GM21825 (cell line): ENCODE measurements around the gene MRPS12.
"Not testable (repeated sequence)": the region's sequence is repeated elsewhere in the genome, so short reads cannot be mapped to it uniquely, and the experiment has no call there.

Source experiments
- ATAC-seq: cut with Tn5 transposase; IDR thresholded peaks from one replicate; pipeline ENCODE4 v1.9.1; 2021; ENCODE audit warnings: mild to moderate bottlenecking, moderate library complexity; ENCODE audit not compliant: unreplicated experiment

Gene MRPS12

DNA sequence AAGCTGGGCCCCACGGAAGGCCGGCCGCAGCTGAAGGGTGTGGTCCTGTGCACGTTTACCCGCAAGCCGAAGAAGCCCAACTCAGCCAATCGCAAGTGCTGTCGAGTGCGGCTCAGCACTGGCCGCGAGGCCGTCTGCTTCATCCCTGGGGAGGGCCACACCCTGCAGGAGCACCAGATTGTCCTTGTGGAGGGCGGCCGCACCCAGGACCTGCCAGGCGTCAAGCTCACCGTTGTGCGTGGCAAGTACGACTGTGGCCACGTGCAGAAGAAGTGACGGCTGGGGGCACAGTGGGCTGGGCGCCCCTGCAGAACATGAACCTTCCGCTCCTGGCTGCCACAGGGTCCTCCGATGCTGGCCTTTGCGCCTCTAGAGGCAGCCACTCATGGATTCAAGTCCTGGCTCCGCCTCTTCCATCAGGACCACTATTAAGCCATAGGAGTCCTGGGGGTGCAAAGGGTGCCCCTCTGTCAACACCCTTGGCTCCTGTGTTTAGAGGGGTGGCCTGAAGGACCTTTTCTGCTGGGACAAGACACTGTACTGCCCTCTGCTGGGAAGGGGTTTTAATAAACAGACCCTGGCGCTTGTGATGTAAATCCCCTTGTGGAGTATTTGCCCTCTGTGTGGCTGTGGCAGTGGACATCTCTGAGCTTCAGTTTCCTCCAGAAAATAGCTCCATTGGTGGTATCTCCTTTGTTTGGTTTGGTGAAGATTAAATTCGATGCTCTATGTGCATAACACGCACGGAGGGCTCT, 1.9 kb downstream of the MRPS12 start:
- ATAC-seq = no peak

DNA sequence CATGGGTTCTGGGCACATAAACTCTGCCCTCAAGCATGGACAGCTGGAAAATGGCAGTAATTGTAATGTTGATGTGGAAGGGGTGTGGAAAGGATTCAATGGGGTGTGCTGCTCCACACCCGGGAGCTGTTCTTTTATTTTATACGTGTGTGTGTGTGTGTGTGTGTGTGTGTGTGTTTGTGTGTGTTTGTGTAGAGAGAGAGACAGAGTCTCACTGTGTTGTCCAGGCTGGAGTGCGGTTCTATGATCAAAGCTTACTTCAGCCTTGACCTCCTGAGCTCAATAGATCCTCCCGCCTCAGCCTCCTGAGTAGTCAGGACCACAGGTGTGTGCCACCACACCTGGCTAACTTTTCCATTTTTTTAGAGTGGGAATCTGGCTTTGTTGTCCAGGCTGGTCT, 2.8 kb downstream of the MRPS12 start:
- ATAC-seq = no peak

DNA sequence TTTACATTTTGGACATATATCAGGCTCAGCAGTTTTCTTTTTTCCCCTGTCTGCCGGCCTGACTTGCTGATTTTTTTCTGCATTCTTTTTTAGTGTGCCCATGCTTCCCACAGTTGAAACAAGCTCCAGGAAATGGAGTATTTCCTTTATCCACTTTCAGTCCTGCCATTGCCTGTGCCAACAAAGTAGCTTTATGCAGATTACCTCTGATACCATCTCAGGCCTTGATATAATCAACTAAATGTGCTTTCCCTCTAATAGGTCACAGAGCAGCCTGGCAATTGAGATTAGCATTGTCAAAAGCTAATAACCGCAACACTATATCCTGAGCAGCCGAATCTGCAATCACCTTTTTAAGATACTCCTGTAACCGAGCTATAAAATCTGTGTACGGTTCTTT, 9.2 kb downstream of the MRPS12 start:
- ATAC-seq = no peak

DNA sequence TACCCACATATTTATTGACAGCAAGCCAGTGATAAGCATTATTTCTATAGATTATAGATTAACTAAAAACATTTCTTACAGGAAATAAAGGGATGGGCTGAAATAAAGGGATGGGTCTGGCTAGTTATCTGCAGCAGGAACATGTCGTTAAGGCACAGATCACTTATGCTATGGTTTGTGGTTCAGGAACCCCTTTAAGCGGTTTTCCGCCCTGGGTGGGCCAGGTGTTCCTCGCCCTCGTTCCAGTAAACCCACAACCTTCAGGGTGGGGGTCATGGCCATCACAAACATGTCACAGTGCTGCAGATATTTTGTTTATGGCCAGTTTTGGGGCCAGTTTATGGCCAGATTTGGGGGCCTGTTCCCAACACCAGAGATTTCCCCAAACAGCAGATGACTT, 10.7 kb downstream of the MRPS12 start:
- ATAC-seq = not testable (repeated sequence)

DNA sequence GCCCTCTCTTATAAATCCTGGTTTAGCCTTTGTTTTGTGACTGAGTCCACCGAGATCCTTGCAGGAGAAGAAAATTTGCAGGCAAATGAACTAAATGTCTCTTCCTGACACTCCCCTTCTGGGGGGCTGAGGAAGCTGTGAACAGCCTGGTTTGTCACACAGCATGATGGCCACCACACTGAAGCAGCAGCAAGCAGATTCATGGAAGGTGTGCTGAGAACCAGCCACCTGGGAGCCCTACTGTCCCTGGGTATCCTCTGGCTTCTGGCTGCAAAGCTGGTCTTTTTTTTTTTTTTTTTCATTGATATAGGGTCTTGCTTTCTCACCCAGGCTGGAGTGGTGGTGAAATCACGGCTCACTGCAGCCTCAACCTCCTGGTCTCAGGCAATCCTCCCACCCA, 11.2 kb downstream of the MRPS12 start:
- ATAC-seq = no peak

DNA sequence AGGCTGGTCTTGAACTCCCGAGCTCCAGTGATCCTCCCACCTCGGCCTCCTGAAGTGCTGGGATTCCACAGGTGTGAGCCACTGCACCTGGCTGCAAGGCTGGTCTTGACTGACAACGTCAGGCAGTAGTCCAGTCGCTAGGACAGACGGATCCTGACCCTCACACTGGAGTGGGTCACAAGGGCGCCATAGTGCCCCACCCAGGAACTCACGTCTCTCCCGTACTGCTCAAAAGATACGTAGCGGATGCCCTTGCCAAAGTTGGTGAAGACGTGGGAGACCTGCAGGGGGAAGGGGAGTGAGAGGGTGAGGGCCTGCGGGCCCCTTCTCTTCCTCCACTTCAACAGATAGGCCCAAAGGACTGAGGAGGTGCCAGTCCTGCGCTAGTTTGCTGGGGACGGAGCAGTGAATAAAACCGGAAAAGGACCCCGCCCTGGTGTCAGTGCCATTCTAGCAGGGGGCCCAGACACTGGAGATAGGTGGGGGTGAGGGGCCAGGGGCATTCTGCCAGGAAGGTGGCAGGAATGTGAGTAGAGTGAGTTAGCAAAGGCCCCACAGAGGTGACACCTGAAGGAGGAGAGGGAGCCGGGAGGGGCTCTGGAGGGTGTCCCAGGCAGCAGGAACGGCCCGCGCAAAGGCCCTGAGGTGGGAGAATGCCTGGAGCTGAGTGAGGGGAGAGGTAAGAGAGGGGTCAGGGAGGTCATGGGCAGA, 11.9 kb downstream of the MRPS12 start:
- no peak for ATAC-seq

DNA sequence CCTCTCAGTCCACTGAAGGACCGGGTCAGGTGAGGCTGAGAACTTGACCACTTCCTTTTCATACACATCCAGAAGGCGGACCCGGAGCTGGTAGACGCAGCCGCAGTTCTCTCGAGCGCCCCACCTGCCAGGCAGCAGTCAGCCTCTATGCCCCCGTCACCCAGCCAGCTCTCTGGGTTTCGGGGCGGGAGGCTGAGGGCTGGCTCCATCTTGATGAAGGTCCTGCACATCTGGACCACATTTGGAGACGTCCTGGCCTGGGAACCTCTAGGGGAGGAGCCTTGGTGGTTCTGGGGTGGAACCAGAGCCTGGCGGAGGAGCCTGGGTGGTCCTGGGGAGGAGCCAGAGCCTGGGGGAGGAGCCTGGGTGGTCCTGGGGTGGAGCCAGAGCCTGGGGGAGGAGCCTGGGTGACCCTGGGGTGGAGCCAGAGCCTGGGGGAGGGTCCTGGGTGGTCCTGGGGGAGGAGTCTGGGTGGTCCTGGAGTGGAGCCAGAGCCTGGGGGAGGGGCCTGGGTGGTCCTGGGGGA, 14.3 kb downstream of the MRPS12 start:
- ATAC-seq = no peak

DNA sequence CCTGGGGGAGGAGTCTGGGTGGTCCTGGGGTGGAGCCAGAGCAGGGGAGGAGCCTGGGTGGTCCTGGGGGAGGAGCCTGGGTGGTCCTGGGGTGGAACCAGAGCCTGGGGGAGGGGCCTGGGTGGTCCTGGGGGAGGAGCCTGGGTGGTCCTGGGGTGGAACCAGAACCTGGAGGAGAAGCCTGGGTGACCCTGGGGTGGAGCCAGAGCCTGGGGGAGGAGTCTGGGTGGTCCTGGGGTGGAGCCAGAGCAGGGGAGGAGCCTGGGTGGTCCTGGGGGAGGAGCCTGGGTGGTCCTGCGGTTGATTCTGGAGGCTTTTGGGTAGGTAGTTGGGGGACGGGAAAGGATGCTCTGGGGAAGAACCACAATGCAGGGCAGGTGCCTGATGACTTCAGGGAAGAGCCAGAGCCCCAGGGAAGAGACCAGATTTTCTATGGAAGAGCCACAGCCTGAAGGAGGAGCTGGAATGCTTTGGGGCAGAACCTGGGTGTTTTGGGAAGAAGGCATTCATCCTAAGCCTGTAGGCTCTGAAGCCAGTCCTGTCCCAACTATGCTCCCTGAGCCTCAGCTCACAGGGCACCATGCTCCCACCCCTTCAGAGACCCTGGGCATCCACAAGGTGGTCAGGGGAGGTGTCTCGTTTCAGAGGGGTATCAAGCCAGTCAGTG, 15.0 kb downstream of the MRPS12 start:
- ATAC-seq = no peak

DNA sequence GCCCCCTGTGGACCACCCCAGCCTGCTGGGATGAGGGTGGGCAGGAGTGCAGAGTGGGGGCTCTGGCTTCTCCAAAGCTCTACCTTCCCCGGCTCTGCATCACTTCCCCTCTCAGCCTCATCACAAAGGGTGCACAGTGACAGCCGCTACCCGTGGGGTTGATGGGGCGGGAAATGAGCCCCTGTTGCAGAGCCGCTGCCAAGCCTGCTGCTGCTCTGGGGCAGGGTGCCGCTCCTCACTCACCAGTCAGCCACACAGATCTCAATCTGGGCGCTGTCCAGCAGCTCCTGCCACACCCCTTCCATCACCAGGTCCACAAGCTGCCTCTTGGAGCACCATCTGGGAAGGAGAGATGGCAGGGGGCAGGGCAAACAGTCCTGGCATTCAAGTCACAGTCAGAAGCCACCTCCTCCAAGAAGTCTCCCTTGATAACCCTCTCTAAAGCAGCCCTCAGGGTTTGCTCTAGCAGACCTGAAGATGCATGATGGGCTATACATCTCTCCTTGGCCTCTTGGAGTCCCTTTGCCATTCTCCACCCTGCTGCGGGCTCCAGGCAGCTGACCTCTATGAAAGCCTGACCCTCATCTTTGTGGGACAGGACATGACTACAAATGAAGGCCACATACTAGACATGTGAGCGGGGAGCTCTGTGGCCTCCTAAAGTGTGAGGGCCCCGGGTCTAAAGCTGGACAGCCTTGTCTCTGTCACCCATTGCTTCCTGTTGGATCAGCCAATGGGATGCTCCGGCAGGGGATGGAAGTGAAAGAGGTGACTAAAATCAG, 15.7 kb downstream of the MRPS12 start:
- ATAC-seq = no peak

DNA sequence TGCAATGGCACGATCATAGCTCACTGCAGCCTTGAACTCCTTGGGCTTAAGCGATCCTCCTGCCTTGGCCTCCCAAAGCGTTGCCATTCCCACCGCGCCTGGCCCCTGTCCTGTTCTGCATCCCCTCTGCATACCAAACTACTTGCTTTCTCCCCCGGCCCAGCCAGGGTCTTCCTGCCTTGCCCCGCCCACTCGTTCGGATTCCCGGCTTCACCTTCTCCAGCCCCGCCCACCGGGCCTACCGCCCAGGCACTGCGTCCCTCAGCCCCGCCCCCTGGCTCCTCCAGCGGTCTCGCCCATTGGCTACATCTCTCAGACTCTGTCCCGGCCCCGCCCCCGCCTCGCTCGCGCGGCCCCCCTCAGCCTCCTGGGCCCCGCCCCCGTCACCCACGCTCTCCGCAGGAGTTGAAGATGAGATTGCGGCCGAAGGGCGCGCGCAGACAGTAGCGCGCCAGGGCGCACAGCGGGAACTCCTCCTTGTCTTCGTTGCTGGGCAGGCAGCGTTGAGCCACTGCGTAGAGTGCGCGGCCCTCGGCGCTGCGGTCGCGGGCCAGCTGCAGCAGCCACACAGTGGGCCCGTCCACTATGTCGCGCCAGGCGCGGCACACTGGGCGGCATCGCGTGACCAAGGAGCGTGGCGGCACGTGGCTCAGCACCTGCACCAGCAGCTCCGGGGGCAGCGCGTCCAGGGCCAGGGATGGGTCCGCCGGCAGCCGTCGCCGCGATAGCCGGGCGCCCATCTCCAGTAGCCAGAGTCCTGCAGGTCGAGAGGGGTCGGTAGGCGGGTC, 19.0 kb downstream of the MRPS12 start:
- no peak for ATAC-seq

DNA sequence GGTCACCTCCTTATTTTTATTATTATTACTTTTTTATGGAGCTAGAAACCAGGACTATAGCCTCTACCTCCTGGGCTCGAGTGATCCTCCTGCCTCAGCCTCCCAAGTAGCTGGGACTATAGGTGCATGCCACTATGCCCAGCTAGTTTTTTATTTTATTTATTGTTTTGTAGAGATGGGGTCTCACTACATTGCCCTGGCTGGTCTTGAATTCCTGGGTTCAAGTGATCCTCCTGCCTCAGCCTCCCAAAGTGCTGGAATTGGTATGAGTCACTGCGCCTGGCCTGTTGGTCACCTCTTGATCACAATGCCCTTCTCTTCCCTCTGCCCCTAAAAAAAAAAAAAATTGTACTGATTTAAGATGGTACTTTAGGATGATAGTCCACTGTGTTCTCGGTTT, 20.4 kb downstream of the MRPS12 start:
- no peak for ATAC-seq

DNA sequence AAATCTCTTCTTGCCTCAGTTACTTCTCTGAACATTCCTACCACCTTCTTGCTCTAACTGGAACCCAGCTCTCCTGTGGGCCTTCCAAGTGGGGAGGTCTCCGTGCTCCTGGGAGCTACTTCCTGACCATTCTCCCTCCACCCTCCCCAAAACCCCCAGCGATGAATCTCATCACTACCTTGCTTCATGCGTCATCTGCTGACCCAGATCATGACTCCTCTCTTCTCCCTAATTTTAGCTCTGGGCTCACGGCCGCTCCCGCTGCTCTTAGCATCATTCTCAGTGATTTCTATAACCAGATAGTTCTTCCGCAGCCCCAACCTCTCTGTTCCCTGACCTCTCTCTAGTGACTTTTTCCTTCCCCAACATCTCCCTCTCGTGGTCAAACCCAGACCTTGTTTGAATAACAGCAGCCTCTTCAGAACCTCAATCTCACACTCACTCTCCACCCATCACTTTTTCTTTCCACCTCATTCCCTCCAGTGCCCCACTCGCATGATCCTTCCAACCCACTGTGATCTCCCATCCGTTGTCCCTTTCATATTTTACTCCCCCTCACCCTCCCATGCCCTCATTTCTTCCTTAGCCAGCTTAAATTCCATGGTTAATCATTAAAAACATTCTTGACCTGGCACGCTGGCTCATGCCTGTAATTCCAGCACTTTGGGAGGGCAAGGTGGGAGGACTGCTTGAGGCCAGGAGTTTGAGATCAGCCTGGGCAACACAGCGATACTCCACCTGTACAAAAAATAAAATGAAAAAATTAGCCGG, 21.8 kb downstream of the MRPS12 start:
- no peak for ATAC-seq

DNA sequence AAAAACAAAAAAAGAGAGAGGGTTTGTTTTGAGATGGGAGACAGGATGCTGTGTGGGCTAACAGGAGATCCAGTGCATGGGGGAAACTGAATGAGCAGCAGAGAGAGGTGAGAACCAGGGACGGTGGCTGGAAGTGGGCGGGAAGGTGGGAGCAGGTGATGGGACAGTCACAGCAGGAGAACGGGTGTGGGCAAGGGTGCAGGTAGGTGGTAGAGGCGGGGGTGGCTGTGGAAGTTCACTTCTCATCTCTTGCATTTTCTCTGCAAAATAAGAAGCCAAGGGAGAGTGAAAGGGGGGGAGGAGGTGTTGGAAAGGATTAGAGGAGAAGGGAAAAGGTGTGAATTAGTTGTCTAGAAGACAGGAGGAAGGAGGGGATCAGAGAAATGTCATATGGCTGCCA, 22.9 kb downstream of the MRPS12 start:
- no peak for ATAC-seq

DNA sequence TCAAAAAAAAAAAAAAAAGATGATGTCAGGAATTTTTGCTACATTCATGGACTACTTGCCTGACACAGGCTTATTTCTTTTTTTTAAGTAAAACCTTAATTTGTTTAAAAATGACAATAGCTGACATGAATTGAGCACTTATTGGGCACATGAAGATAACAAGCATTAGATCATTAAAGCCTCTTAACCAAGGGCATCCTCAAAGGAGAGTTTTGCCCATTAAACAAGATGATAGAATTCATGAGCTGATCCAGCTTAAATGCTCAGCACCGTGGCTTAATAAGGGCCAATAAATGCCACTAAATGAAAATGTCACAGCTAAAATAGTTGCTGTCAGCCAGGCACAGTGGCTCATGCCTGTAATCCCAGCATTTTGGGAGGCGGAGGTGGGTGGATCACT, 25.5 kb downstream of the MRPS12 start:
- ATAC-seq = no peak

DNA sequence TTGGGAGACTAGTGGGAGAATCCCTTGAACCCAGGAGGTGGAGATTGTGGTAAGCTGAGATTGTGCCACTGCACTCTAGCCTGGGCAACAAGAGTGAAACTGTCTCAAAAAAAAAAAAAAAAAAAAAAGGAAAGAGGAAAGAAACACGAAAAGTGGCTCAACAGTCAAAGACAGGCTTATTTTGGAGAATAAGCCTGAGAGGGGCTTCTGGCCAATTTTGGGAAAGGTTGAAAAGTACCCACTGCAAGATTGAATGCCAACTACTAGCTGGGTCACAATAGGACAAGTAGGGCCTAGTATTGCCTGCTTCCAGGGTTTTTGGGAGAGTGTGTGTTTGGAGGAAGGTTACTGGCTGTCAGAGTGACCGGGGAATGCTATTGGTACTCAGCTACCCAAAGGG, 27.6 kb downstream of the MRPS12 start:
- ATAC-seq = no peak

DNA sequence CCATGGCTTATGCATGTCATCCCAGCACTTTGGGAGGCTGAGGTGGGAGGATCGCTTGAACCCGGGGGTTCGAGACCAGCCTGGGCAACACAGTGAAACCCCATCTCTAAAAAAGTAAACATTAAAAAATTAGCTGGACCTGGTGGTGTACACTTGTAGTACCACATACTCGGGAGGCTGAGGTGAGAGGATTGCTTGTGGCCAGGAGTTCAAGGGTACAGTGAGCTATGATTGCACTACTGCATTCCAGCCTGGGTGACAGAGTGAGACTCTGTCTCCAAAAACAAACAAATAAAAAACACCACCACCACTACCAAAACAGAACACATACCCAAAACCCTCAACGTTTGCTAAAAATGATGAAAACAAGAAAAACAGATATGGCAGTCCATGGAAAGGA, 28.9 kb downstream of the MRPS12 start:
- no peak for ATAC-seq

DNA sequence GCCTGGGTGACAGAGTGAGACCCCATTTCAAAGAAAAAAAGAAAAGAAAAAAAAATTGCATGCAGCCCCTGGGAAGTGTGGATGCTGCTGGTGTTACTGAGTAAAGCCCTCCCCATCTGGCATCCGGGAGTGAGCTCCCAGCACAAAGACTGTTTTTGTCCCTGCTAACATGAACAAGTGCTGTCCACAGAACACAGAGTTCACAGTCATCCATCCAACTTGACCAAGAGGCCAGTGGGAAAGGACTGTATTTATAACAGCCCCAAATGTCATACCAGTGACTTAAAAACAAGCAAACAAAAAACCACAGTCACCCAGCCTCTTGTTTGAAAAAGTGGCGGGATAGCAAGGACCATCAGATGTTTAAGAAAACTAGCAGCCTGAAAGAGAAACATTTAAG, 34.0 kb downstream of the MRPS12 start:
- ATAC-seq = no peak

DNA sequence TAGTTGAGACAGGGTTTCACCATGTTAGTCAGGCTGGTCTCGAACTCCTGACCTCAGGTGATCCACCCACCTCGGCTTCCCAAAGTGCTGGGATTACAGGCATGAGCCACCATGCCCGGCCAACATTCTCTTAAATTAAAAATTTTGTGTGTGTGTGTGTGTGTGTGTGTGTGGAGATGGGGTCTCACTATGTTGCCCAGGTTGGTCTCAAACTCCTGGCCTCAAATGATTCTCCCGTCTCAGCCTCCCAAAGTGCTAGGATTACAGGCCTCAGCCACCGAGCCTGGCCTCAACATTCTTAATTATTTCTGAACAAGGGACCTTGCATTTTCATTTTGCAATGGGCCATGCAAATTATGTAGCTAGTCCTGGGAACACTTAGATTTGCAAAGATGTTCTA, 35.4 kb downstream of the MRPS12 start:
- ATAC-seq = not testable (repeated sequence)

DNA sequence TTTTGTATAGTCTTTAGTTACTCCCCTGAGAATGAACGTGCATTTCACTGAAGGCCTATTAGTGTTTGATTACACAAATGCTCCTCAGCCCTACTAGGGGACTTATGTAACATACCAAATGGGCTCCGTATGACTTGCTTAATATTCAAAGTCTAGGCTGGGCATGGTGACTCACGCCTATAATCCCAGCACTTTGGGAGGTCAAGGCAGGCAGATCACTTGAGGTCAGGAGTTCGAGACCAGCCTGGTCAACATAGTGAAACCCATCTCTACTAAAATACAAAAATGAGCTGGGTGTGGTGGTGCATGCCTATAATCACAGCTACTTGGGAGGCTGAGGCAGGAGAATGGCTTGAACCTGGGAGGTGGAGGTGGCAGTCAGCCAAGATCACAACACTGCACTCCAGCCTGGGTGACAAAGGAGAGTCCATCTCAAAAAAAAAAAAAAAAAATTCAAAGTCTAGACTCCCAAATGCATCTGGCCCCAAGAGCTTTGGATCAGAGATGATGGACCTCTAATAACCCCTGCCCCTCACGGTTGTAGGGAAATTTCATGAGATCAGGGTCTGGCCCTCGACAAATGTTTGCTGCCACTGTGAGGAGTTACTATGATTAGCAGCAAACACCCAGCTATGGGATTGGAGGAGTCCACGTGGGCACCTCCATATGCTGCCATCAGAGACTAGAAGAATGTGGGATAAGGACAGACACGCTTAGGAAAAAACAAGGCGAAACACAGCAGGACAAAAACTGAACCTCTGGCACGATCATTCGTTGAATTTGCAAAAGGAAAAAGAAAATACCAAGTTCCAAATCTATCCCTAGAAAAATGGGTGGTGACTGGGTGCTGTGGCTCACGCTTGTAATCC, 40.2 kb downstream of the MRPS12 start:
- no peak for ATAC-seq
